Suprapubic skin (tissue), 4 donors: ENCODE results near the gene RAB3B. TPM values are rescaled to one million over a fixed set of nuclear protein-coding genes. Genes with fewer than 3 reads are reported as not detected.

Source experiments
- DNase-seq, 2 donors: peaks; one replicate each; pipeline ENCODE4 v3.0.0-alpha.2; 2019; ENCODE audit warnings: low spot score in 2 of 2
- H3K27ac ChIP-seq: fragments of 200-600 bp; sonication (generic); one replicate; pipeline ENCODE4 v1.5.1; 2019
- H3K27me3 ChIP-seq: fragments of 200-600 bp; sonication (generic); one replicate; pipeline ENCODE4 v1.5.1; 2019
- H3K36me3 ChIP-seq: fragments of 200-600 bp; sonication (generic); one replicate; pipeline ENCODE4 v1.5.1; 2019
- H3K4me1 ChIP-seq: fragments of 200-600 bp; sonication (generic); one replicate; pipeline ENCODE4 v1.5.1; 2019
- H3K4me3 ChIP-seq: fragments of 200-600 bp; sonication (generic); one replicate; pipeline ENCODE4 v1.5.1; 2019; ENCODE audit warnings: mild to moderate bottlenecking
- H3K9me3 ChIP-seq: fragments of 200-600 bp; sonication (generic); one replicate; pipeline ENCODE4 v1.5.1; 2019
- EP300 ChIP-seq: sonication (generic); formaldehyde crosslinking; IDR thresholded peaks from one replicate; pipeline ENCODE4 v1.6.1; 2017; ENCODE audit warnings: antibody characterized with exemption
- POLR2A ChIP-seq, 2 donors: fragments of 450-650 bp; IDR thresholded peaks; one replicate each; pipeline ENCODE4 v1.6.1; 2017; ENCODE audit warnings: antibody characterized with exemption in 2 of 2, mild to moderate bottlenecking in 2 of 2, moderate library complexity in 2 of 2
- POLR2AphosphoS5 ChIP-seq, 3 donors: sonication (generic); formaldehyde crosslinking; IDR thresholded peaks; one replicate each; pipeline ENCODE4 v1.6.1; 2017; ENCODE audit warnings: antibody characterized with exemption in 3 of 3
- WGBS: methylation state at CpG from one replicate; pipeline ENCODE4 v1.1.5; 2018; 5-methylcytosine and 5-hydroxymethylcytosine counted together
- total RNA-seq, 4 donors: library from RNA; depleted of rRNA; stranded (reverse); fragments of >200 nt; gene quantifications; one replicate each; pipeline ENCODE4 v1.1.0, GENCODE V29; 2016
- TF ChIP-seq, protein P1 (sequence below), 2 donors: fragments of 200-600 bp in 1 of 2; fragments of 450-650 bp in 1 of 2; sonication (generic) in 1 of 2; IDR thresholded peaks; one replicate each; pipeline ENCODE4 v1.5.1; 2016 to 2019; ENCODE audit warnings: antibody characterized with exemption in 2 of 2, mild to moderate bottlenecking in 1 of 2, moderate library complexity in 1 of 2

Gene RAB3B
- total RNA-seq, 4 donors from 2014 or later = 2.8 to 6.8 (median 5.6) TPM

GRCh38 chr1:51957618-51958017 is 32.9 kb downstream of the RAB3B start:
- no peak overlapping the region for H3K4me3 ChIP-seq
- 54% methylated on average over 7 of the region's 7 CpGs for WGBS
- H3K27ac ChIP-seq = no peak overlapping the region
- H3K36me3 ChIP-seq = no peaks in the 10 kb centered on the region
- peaks cover 4% of the 10 kb centered on the region for H3K4me1 ChIP-seq
- H3K27me3 ChIP-seq = peaks cover 11% of the 10 kb centered on the region
- TF ChIP-seq POLR2AphosphoS5 (IDR thresholded peaks at IDR 0.05) (no peak), POLR2A (IDR thresholded peaks at IDR 0.05) (no peak), EP300 (no peak)
- TF ChIP-seq, protein P1, sequence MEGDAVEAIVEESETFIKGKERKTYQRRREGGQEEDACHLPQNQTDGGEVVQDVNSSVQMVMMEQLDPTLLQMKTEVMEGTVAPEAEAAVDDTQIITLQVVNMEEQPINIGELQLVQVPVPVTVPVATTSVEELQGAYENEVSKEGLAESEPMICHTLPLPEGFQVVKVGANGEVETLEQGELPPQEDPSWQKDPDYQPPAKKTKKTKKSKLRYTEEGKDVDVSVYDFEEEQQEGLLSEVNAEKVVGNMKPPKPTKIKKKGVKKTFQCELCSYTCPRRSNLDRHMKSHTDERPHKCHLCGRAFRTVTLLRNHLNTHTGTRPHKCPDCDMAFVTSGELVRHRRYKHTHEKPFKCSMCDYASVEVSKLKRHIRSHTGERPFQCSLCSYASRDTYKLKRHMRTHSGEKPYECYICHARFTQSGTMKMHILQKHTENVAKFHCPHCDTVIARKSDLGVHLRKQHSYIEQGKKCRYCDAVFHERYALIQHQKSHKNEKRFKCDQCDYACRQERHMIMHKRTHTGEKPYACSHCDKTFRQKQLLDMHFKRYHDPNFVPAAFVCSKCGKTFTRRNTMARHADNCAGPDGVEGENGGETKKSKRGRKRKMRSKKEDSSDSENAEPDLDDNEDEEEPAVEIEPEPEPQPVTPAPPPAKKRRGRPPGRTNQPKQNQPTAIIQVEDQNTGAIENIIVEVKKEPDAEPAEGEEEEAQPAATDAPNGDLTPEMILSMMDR (IDR thresholded peaks at IDR 0.05) = no peak
- H3K9me3 ChIP-seq = no peaks in the 10 kb centered on the region
- no peak for DNase-seq

- 25% methylated on average over 8 of the region's 8 CpGs for WGBS
- no peak overlapping the region for H3K27ac ChIP-seq
- no peak overlapping the region for H3K4me3 ChIP-seq
Observed at GRCh38 chr1:51956528-51957509, 33.7 kb downstream of the RAB3B start.

DNA sequence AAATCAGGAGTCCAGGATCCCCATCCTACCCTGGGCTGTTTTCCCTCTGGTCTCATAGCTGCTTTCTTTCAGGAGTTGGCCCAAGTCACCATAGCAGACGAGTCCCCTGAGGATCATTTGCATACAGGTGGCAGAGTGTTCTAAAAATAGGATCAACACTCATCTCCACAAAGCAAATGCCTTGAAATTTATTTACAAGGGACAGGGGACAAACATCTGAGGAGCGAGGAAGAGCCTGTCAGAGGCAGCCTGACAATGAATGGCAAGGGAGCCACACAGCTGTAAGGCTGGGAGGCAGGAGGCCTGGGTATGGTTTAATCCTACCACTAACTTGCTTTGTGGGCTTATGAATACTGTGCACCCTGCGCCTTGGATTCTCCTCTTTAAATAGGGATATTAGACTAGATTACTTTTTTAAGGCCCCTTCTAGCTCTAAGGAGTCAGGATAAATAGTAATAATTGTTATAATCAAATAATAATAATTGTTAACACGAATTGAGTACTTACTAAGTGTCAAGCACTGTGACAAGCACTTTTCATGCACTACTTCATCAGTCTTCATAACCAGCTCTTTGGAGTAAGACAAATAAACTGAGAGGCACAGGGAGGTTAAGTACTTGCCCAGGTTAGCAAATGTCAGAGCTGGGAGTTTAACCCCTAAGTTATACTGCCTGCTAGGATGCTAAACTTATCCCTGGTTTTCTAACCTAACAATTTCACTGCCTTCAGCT is 34.5 kb downstream of the RAB3B start:
- Histone ChIP-seq H3K36me3 (no peaks in the 10 kb centered on the region), H3K4me1 (peaks cover 4% of the 10 kb centered on the region), H3K27ac (no peak overlapping the region), H3K27me3 (peaks cover 11% of the 10 kb centered on the region), H3K9me3 (no peaks in the 10 kb centered on the region), H3K4me3 (no peak overlapping the region)
- 73% methylated on average over 4 of the region's 4 CpGs for WGBS
- DNase-seq = no peak
- TF ChIP-seq EP300 (no peak), POLR2A (IDR thresholded peaks at IDR 0.05) (no peak), POLR2AphosphoS5 (IDR thresholded peaks at IDR 0.05) (no peak)
- TF ChIP-seq, protein P1 (IDR thresholded peaks at IDR 0.05) = no peak

More at GRCh38 chr1:51956528-51957509, 33.7 kb downstream of the RAB3B start:
- Histone ChIP-seq H3K9me3 (no peaks in the 10 kb centered on the region), H3K36me3 (no peaks in the 10 kb centered on the region), H3K27me3 (peaks cover 11% of the 10 kb centered on the region), H3K4me1 (peaks cover 4% of the 10 kb centered on the region)
- no peak for DNase-seq
- TF ChIP-seq, protein P1 (IDR thresholded peaks at IDR 0.05) = no peak
- no peak for TF ChIP-seq POLR2AphosphoS5 (IDR thresholded peaks at IDR 0.05)
- TF ChIP-seq EP300 = no peak

DNA sequence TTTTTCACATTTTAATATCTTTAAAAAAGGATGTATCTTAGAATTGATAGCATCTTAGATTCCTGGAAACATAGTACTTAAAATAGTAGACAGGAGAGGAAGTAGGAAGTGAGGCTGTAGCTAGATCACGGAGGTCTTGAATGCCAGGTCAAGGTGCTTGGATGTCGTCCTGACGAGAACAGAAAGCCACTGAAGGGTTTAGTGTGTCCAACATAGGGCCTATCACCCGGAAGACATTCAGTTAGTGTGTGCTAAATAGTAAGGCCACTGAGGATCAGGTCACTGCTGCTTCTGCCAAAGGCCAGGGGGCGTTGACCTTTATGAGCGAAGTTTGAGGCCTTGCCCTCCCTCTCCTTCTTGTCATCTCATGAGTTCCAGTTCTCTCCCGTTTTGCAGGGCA is 35.7 kb downstream of the RAB3B start:
- DNase-seq = no peak
- H3K9me3 ChIP-seq = no peaks in the 10 kb centered on the region
- H3K36me3 ChIP-seq = no peaks in the 10 kb centered on the region
- 82% methylated on average over 7 of the region's 7 CpGs for WGBS
- TF ChIP-seq POLR2A (IDR thresholded peaks at IDR 0.05) (no peak), POLR2AphosphoS5 (IDR thresholded peaks at IDR 0.05) (no peak), EP300 (no peak)
- TF ChIP-seq, protein P1 (IDR thresholded peaks at IDR 0.05) = no peak
- no peak overlapping the region for H3K27ac ChIP-seq
- H3K4me3 ChIP-seq = no peak overlapping the region
- peaks cover 4% of the 10 kb centered on the region for H3K4me1 ChIP-seq
- peaks cover 4% of the 10 kb centered on the region for H3K27me3 ChIP-seq

- H3K4me1 ChIP-seq = peaks cover 11% of the 10 kb centered on the region
- no peak overlapping the region for H3K4me3 ChIP-seq
- H3K27me3 ChIP-seq = no peaks in the 10 kb centered on the region
- TF ChIP-seq EP300 = no peak
- WGBS = 90% methylated on average over 1 of the region's 1 CpG
- DNase-seq = no peak
- H3K36me3 ChIP-seq = no peaks in the 10 kb centered on the region
- H3K27ac ChIP-seq = no peak overlapping the region
- no peaks in the 10 kb centered on the region for H3K9me3 ChIP-seq
Observed at GRCh38 chr1:51953079-51953478, 37.4 kb downstream of the RAB3B start.
